ENCODE results near the gene KCNC3. TPM values are rescaled to one million over a fixed set of nuclear protein-coding genes. Genes with fewer than 3 reads are reported as not detected.

Gene KCNC3
- total and polyA plus RNA-seq, 2 of the 4 experiments (the other 2 are of a cell fraction): 0.07 TPM; not detected in 1

- Histone ChIP-seq H2BK15ac (ENCODE audit: low read depth, low read length) (no peak overlapping the region), H3K27me3 (ENCODE audit: control insufficient read depth, insufficient read depth, low read length) (no peaks in the 10 kb centered on the region), H3K23ac (ENCODE audit: low read depth, low read length) (no peak overlapping the region), H2BK5ac (ENCODE audit: low read depth, low read length, poor library complexity, severe bottlenecking) (no peak overlapping the region), H3K4me1 (ENCODE audit: control insufficient read depth, insufficient read depth, low read length) (no peaks in the 10 kb centered on the region), H4K91ac (ENCODE audit: insufficient read depth, low read depth, low read length) (no peak overlapping the region), H2AFZ (replicated peaks; ENCODE audit: low read length, poor library complexity) (no peak overlapping the region), H3K4me3 (ENCODE audit: insufficient read depth, low read depth, low read length) (no peak overlapping the region), H3K56ac (ENCODE audit: extremely low read depth, insufficient read depth, low read length) (no peak overlapping the region), H3K27ac (ENCODE audit: insufficient read depth, low read length) (no peak overlapping the region), H3K79me1 (ENCODE audit: low read depth in 1 of 2, low read length in 2 of 2) (peaks cover 0 to 30% of the 10 kb centered on the region in 2 experiments), H3K9me3 (ENCODE audit: control insufficient read depth, insufficient read depth, low read length) (no peaks in the 10 kb centered on the region), H3K4ac (ENCODE audit: low read depth, low read length) (no peak overlapping the region), H2BK20ac (ENCODE audit: low read depth, low read length) (no peak overlapping the region), H3K36me3 (ENCODE audit: control insufficient read depth, insufficient read depth, low read length) (peaks cover 42% of the 10 kb centered on the region), H3K14ac (replicated peaks; ENCODE audit: low read depth, low read length) (no peak overlapping the region), H2AK5ac (ENCODE audit: low read depth, low read length) (no peak overlapping the region), H3K4me2 (ENCODE audit: low read depth, low read length) (no peak overlapping the region), H4K8ac (ENCODE audit: low read depth in 2 of 2, low read length in 2 of 2) (no peak overlapping the region), H3K18ac (ENCODE audit: low read depth, low read length) (no peak overlapping the region), H4K20me1 (ENCODE audit: insufficient read depth, low read length) (peaks cover 8% of the 10 kb centered on the region), H3K9ac (ENCODE audit: low read depth, low read length) (no peak overlapping the region), H2AK9ac (replicated peaks; ENCODE audit: low read depth, low read length, poor library complexity) (peak overlapping the region; percentile 65), H4K5ac (ENCODE audit: low read depth, low read length) (no peak overlapping the region), H2BK120ac (ENCODE audit: low read depth, low read length) (no peak overlapping the region), H3K9me1 (ENCODE audit: insufficient read depth, low read length) (no peaks in the 10 kb centered on the region)
- ATAC-seq (ENCODE audit: low read depth): no peak
- BruUV-seq (replicated peaks): no TSS peak
- dilution Hi-C loops (cut with HindIII; ENCODE audit: low sequenced_read_pairs, unreplicated experiment) (no loop called here), intact Hi-C loops (cut with micrococcal nuclease) (loop anchor here (5.0 kb wide), 1 partner anchor 425 kb away; no protein-coding TSS in a partner anchor), in situ Hi-C loops (cut with MboI; ENCODE audit: low sequenced_read_pairs) (loop anchor here (5.0 kb wide), 1 partner anchor 345 kb away; the partner anchor contains the start of gene CLEC11A)
- ChIA-PET CTCF (no interaction called here), POLR2A (ENCODE audit: unreplicated experiment) (no interaction called here)
- no peak for TF ChIP-seq CTCF (conservative IDR thresholded peaks at IDR 0.05; ENCODE audit: low read depth, low read length)
- TF ChIP-seq MXI1 (IDR thresholded peaks at IDR 0.05; ENCODE audit: borderline replicate concordance, low read depth, low read length): no peak
- no peak for TF ChIP-seq CHD1 (IDR thresholded peaks at IDR 0.05; ENCODE audit: low read depth, low read length)
- TF ChIP-seq RAD21 (IDR thresholded peaks at IDR 0.05; ENCODE audit: low read length): no peak
- WGBS, 2 experiments (ENCODE audit: extremely low coverage in 2 of 2, insufficient read length in 1 of 2): no CpG with 5 or more reads among the region's 9 CpGs
- no peak for DNase-seq
These were observed 48.3 kb upstream of the KCNC3 start for GRCh38 chr19:50377517-50377916.

Measured in IMR-90 (cell line).